Activated CD8-positive, alpha-beta memory T cell treated with anti-CD3 and anti-CD28 coated beads, Interleukin-2, amount 10 ng/mL, durations not matched to agents 7 days and 5 days (primary cell): ENCODE results near the gene PLXNB2. TPM values are rescaled to one million over a fixed set of nuclear protein-coding genes. Genes with fewer than 3 reads are reported as not detected.

Experiments used
- ATAC-seq: fragments of 150-1000 bp; cut with Tn5 transposase; one replicate; pipeline ENCODE4 v1.10.0; 2021; ENCODE audit warnings: moderate library complexity
- CTCF ChIA-PET: fragments of 350-600 bp; sonication (Branson Sonifier 250); formaldehyde crosslinking; loops from one replicate; lab custom pipeline; 2021; ENCODE audit warnings: antibody characterized with exemption; lab: Charles Lee
- DNase-seq: peaks from one replicate; pipeline ENCODE4 v3.0.0-alpha.2; 2020
- H3K27ac Mint-ChIP-seq: one replicate; pipeline ENCODE4 v1.8.0; 2021; ENCODE audit warnings: mild to moderate bottlenecking, mixed read lengths
- H3K27me3 Mint-ChIP-seq: one replicate; pipeline ENCODE4 v1.8.0; 2021; ENCODE audit warnings: mixed read lengths
- H3K36me3 Mint-ChIP-seq: one replicate; pipeline ENCODE4 v1.8.0; 2021; ENCODE audit warnings: mild to moderate bottlenecking, mixed read lengths
- H3K4me1 Mint-ChIP-seq: one replicate; pipeline ENCODE4 v1.8.0; 2021; ENCODE audit warnings: mixed read lengths
- H3K4me3 Mint-ChIP-seq: one replicate; pipeline ENCODE4 v1.8.0; 2021; ENCODE audit warnings: mild to moderate bottlenecking, moderate library complexity, mixed read lengths
- H3K9me3 Mint-ChIP-seq: one replicate; pipeline ENCODE4 v1.8.0; 2022; ENCODE audit warnings: low read depth, mixed read lengths
- total RNA-seq, 2 experiments: library from RNA; stranded (reverse); gene quantifications; one replicate each; pipeline ENCODE4 v1.2.3, GENCODE V29; 2021

PLXNB2 gene
- total RNA-seq, 2 experiments from 2014 or later = 23.4 to 26.6 TPM

GRCh38 chr22:50304528-50305392 lies 2.7 kb downstream of the PLXNB2 start:
- H3K9me3 Mint-ChIP-seq = no peaks in the 10 kb centered on the region
- no peak for DNase-seq
- H3K36me3 Mint-ChIP-seq = no peaks in the 10 kb centered on the region
- peak overlapping the region; percentile 49 for H3K27ac Mint-ChIP-seq
- CTCF ChIA-PET = interaction anchor here (0.6 to 2.2 kb wide), 7 partner anchors 9 to 52 kb away, joined by 3 to 6 read pairs (median 3); no protein-coding TSS in a partner anchor
- no peak for ATAC-seq
- H3K4me3 Mint-ChIP-seq = no peak overlapping the region
- H3K4me1 Mint-ChIP-seq = peaks cover 16% of the 10 kb centered on the region
- peaks cover 6% of the 10 kb centered on the region for H3K27me3 Mint-ChIP-seq

GRCh38 chr22:50303848-50304527 lies 3.5 kb downstream of the PLXNB2 start:
- Mint-ChIP-seq H3K4me3 (no peak overlapping the region), H3K4me1 (peaks cover 16% of the 10 kb centered on the region), H3K9me3 (no peaks in the 10 kb centered on the region), H3K27me3 (peaks cover 6% of the 10 kb centered on the region), H3K36me3 (no peaks in the 10 kb centered on the region), H3K27ac (peak overlapping the region; percentile 49)
- no peak for ATAC-seq
- no peak for DNase-seq
- CTCF ChIA-PET = interaction anchor here (0.9 to 2.2 kb wide), 5 partner anchors 10 to 51 kb away, joined by 3 to 6 read pairs (median 3); no protein-coding TSS in a partner anchor

GRCh38 chr22:50303515-50303847 lies 4.0 kb downstream of the PLXNB2 start:
- Mint-ChIP-seq H3K4me1 (peaks cover 12% of the 10 kb centered on the region), H3K27me3 (peaks cover 6% of the 10 kb centered on the region), H3K4me3 (no peak overlapping the region), H3K36me3 (no peaks in the 10 kb centered on the region), H3K9me3 (no peaks in the 10 kb centered on the region), H3K27ac (no peak overlapping the region)
- ATAC-seq (no peak), DNase-seq (no peak)
- CTCF ChIA-PET = interaction anchor here (0.9 to 2.2 kb wide), 4 partner anchors 11 to 51 kb away, joined by 3 to 6 read pairs (median 4); no protein-coding TSS in a partner anchor

GRCh38 chr22:50302564-50302963 lies 4.9 kb downstream of the PLXNB2 start:
- no peaks in the 10 kb centered on the region for H3K36me3 Mint-ChIP-seq
- ATAC-seq = no peak
- CTCF ChIA-PET = interaction anchor here (0.9 to 1.1 kb wide), 2 partner anchors 24 to 27 kb away, joined by 3 to 5 read pairs; no protein-coding TSS in a partner anchor
- DNase-seq = no peak
- H3K27ac Mint-ChIP-seq = no peak overlapping the region
- H3K4me1 Mint-ChIP-seq = peaks cover 12% of the 10 kb centered on the region
- H3K27me3 Mint-ChIP-seq = peaks cover 6% of the 10 kb centered on the region
- H3K4me3 Mint-ChIP-seq = no peak overlapping the region
- H3K9me3 Mint-ChIP-seq = no peaks in the 10 kb centered on the region

GRCh38 chr22:50302041-50302541 lies 5.4 kb downstream of the PLXNB2 start:
- peaks cover 6% of the 10 kb centered on the region for H3K27me3 Mint-ChIP-seq
- H3K4me1 Mint-ChIP-seq = peaks cover 12% of the 10 kb centered on the region
- DNase-seq (no peak), ATAC-seq (no peak)
- H3K9me3 Mint-ChIP-seq = no peaks in the 10 kb centered on the region
- no peaks in the 10 kb centered on the region for H3K36me3 Mint-ChIP-seq
- no peak overlapping the region for H3K27ac Mint-ChIP-seq
- H3K4me3 Mint-ChIP-seq = no peak overlapping the region
- CTCF ChIA-PET = interaction anchor here (0.9 to 1.1 kb wide), 2 partner anchors 24 to 26 kb away, joined by 3 to 5 read pairs; no protein-coding TSS in a partner anchor

- peaks cover 12% of the 10 kb centered on the region for H3K4me1 Mint-ChIP-seq
- H3K36me3 Mint-ChIP-seq = no peaks in the 10 kb centered on the region
- no peaks in the 10 kb centered on the region for H3K9me3 Mint-ChIP-seq
- ATAC-seq (no peak), DNase-seq (no peak)
- H3K27ac Mint-ChIP-seq = no peak overlapping the region
- peaks cover 6% of the 10 kb centered on the region for H3K27me3 Mint-ChIP-seq
- H3K4me3 Mint-ChIP-seq = no peak overlapping the region
- CTCF ChIA-PET = interaction anchor here (1.1 kb wide), 1 partner anchor 26 kb away, joined by 5 read pairs; no protein-coding TSS in a partner anchor
These were observed 5.9 kb downstream of the PLXNB2 start for GRCh38 chr22:50301581-50301991.

- Mint-ChIP-seq H3K4me3 (no peak overlapping the region), H3K27me3 (no peaks in the 10 kb centered on the region), H3K9me3 (no peaks in the 10 kb centered on the region), H3K4me1 (peaks cover 6% of the 10 kb centered on the region), H3K27ac (no peak overlapping the region), H3K36me3 (no peaks in the 10 kb centered on the region)
- no peak for DNase-seq
- CTCF ChIA-PET = interaction anchor here (0.7 kb wide), 1 partner anchor 56 kb away, joined by 3 read pairs; no protein-coding TSS in a partner anchor
- ATAC-seq = no peak
These were observed 6.7 kb downstream of the PLXNB2 start for GRCh38 chr22:50300620-50301257.

GRCh38 chr22:50299785-50300619 lies 7.4 kb downstream of the PLXNB2 start:
- Mint-ChIP-seq H3K9me3 (no peaks in the 10 kb centered on the region), H3K4me3 (no peak overlapping the region), H3K27me3 (peaks cover 4% of the 10 kb centered on the region), H3K27ac (no peak overlapping the region), H3K4me1 (peaks cover 3% of the 10 kb centered on the region), H3K36me3 (no peaks in the 10 kb centered on the region)
- no peak for ATAC-seq
- CTCF ChIA-PET = interaction anchor here (0.7 kb wide), 1 partner anchor 56 kb away, joined by 3 read pairs; no protein-coding TSS in a partner anchor
- DNase-seq = no peak

GRCh38 chr22:50298937-50299784 lies 8.3 kb downstream of the PLXNB2 start:
- Mint-ChIP-seq H3K4me3 (no peak overlapping the region), H3K36me3 (no peaks in the 10 kb centered on the region), H3K4me1 (peaks cover under 1% of the 10 kb centered on the region), H3K9me3 (no peaks in the 10 kb centered on the region), H3K27ac (no peak overlapping the region), H3K27me3 (peaks cover 4% of the 10 kb centered on the region)
- ATAC-seq (no peak), DNase-seq (no peak)
- CTCF ChIA-PET = interaction anchor here (3.6 kb wide), 1 partner anchor 23 kb away, joined by 12 read pairs; no protein-coding TSS in a partner anchor

GRCh38 chr22:50298266-50298637 lies 9.2 kb downstream of the PLXNB2 start:
- Mint-ChIP-seq H3K36me3 (no peaks in the 10 kb centered on the region), H3K4me1 (no peaks in the 10 kb centered on the region), H3K27me3 (peaks cover 4% of the 10 kb centered on the region), H3K27ac (no peak overlapping the region), H3K9me3 (no peaks in the 10 kb centered on the region), H3K4me3 (no peak overlapping the region)
- CTCF ChIA-PET = interaction anchor here (3.6 kb wide), 1 partner anchor 22 kb away, joined by 12 read pairs; no protein-coding TSS in a partner anchor
- DNase-seq = no peak
- ATAC-seq = no peak

- no peak overlapping the region for H3K4me3 Mint-ChIP-seq
- H3K4me1 Mint-ChIP-seq = peaks cover 4% of the 10 kb centered on the region
- peaks cover 7% of the 10 kb centered on the region for H3K27me3 Mint-ChIP-seq
- CTCF ChIA-PET = interaction anchor here (0.6 to 3.6 kb wide), 2 partner anchors 21 to 30 kb away, joined by 3 to 12 read pairs; no protein-coding TSS in a partner anchor
- H3K36me3 Mint-ChIP-seq = no peaks in the 10 kb centered on the region
- DNase-seq (no peak), ATAC-seq (no peak)
- no peaks in the 10 kb centered on the region for H3K9me3 Mint-ChIP-seq
- no peak overlapping the region for H3K27ac Mint-ChIP-seq
These were observed 9.8 kb downstream of the PLXNB2 start for GRCh38 chr22:50297510-50298265.
